K562 (cell line): ENCODE results near the gene RXFP3. TPM values are rescaled to one million over a fixed set of nuclear protein-coding genes. Genes with fewer than 3 reads are reported as not detected.

Source experiments
- ATAC-seq: fragments of 200-7000 bp; cut with Tn5 transposase; 3 replicates; pipeline ENCODE4 v1.9.1; 2020; ENCODE audit warnings: moderate library complexity
- BruUV-seq: library from RNA; stranded (reverse); fragments of 400-500 nt; replicated peaks from 2 replicates; lab custom pipeline; 2021; lab: Mats Ljungman, UMichigan
- CTCF ChIA-PET: fragments of 300-600 bp; formaldehyde crosslinking; extraction: SDS; loops from one replicate; lab custom pipeline; 2021; ENCODE audit warnings: low intra/inter-chr PET ratio; lab: Yijun Ruan, JAX
- POLR2A ChIA-PET: fragments of 300-600, 350-650 bp; sonication (Branson Sonifier 250); formaldehyde crosslinking; extraction: SDS; loops from one replicate; lab custom pipeline; 2021; ENCODE audit warnings: antibody characterized with exemption, inconsistent platforms; lab: Yijun Ruan, JAX
- DNase-seq, 4 experiments: peaks; one replicate each; pipeline versions ENCODE4 v3.0.0 to v3.0.0-alpha.2; 2011 to 2018; ENCODE audit warnings: low spot score in 3 of 4, mixed read lengths in 3 of 4; ENCODE audit errors: extremely low read depth in 1 of 4
- FAIRE-seq: peaks from 2 replicates; lab custom pipeline; 2011; peaks lifted over from hg19 to GRCh38; lab: Jason Lieb, UNC
- H2AFZ ChIP-seq: 2 replicates; pipeline ENCODE4 v1.6.0; 2011; ENCODE audit warnings: low read depth, low read length, control low read depth, inconsistent platforms
- H3K27ac ChIP-seq: fragments of 200-600 bp; 3 replicates; pipeline ENCODE4 v1.8.0; 2011; ENCODE audit warnings: low read depth, mild to moderate bottlenecking, control low read depth, inconsistent platforms, low read length, moderate library complexity, mixed read lengths; ENCODE audit errors: extremely low read depth
- H3K27me3 ChIP-seq, 2 experiments: fragments of 300-600 bp in 1 of 2; 2 replicates in 1 of 2; 3 replicates in 1 of 2; pipeline versions ENCODE4 v1.6.0 to v1.8.0; 2011; ENCODE audit warnings: inconsistent platforms in 2 of 2, low read length in 2 of 2, mild to moderate bottlenecking in 1 of 2, mixed read lengths in 1 of 2, moderate library complexity in 1 of 2; ENCODE audit not compliant: control insufficient read depth in 2 of 2, insufficient read depth in 2 of 2
- H3K36me3 ChIP-seq: fragments of 300-600 bp; 3 replicates; pipeline ENCODE4 v1.8.0; 2011; ENCODE audit warnings: mild to moderate bottlenecking, low read length, inconsistent platforms; ENCODE audit not compliant: control insufficient read depth, insufficient read depth
- H3K4me1 ChIP-seq, 2 experiments: fragments of 200-600 bp in 1 of 2; replicated peaks in 1 of 2; 2 replicates in 1 of 2; 3 replicates in 1 of 2; pipeline versions ENCODE4 v1.5.1 to v1.8.0; 2011; ENCODE audit warnings: inconsistent platforms in 2 of 2, low read length in 2 of 2, mild to moderate bottlenecking in 1 of 2, mixed read lengths in 1 of 2, moderate library complexity in 1 of 2; ENCODE audit not compliant: control insufficient read depth in 2 of 2, insufficient read depth in 2 of 2
- H3K4me2 ChIP-seq: 2 replicates; pipeline ENCODE4 v1.6.1; 2011; ENCODE audit warnings: low read length, control low read depth, inconsistent platforms, mixed read lengths; ENCODE audit not compliant: insufficient read depth
- H3K4me3 ChIP-seq: fragments of 200-600 bp; sonication (generic), shearing (Covaris generic); 2 replicates; pipeline ENCODE4 v1.5.1; 2016; ENCODE audit warnings: control low read depth, inconsistent platforms
- H3K79me2 ChIP-seq: fragments of 200-600 bp; 3 replicates; pipeline ENCODE4 v1.8.0; 2011; ENCODE audit warnings: low read length, inconsistent platforms; ENCODE audit not compliant: control insufficient read depth, insufficient read depth
- H3K9ac ChIP-seq, 2 experiments: 2 replicates each; pipeline versions ENCODE4 v1.6.0 to v1.6.1; 2011; ENCODE audit warnings: low read depth in 2 of 2, low read length in 2 of 2, control low read depth in 1 of 2, inconsistent platforms in 1 of 2, mild to moderate bottlenecking in 1 of 2, mixed read lengths in 1 of 2; ENCODE audit not compliant: insufficient read depth in 1 of 2
- H3K9me1 ChIP-seq: one replicate; pipeline ENCODE4 v1.6.0; 2011; ENCODE audit warnings: inconsistent platforms, mild to moderate bottlenecking, low read length, moderate library complexity; ENCODE audit not compliant: control insufficient read depth, insufficient read depth
- H3K9me3 ChIP-seq: replicated peaks from 2 replicates; pipeline ENCODE4 v1.5.1; 2011; ENCODE audit warnings: low read depth, low read length, inconsistent platforms; ENCODE audit not compliant: control insufficient read depth, insufficient read depth
- H4K20me1 ChIP-seq: replicated peaks from 2 replicates; pipeline ENCODE4 v1.6.1; 2011; ENCODE audit warnings: low read length, inconsistent platforms, mixed read lengths; ENCODE audit not compliant: control insufficient read depth, insufficient read depth
- CHD1 ChIP-seq: fragments of 200-600 bp; sonication (generic); IDR thresholded peaks from one replicate; pipeline ENCODE4 v1.6.1; 2012; ENCODE audit warnings: mild to moderate bottlenecking, moderate library complexity, low read length, inconsistent platforms
- HDAC2 ChIP-seq: fragments of 450-650 bp; IDR thresholded peaks from 2 replicates; pipeline ENCODE4 v1.6.1; 2016; ENCODE audit warnings: mild to moderate bottlenecking
- HNRNPH1 ChIP-seq: fragments of 200-400 bp; formaldehyde crosslinking; optimal IDR thresholded peaks from 2 replicates; pipeline ENCODE3; 2017; ENCODE audit warnings: low read depth, mild to moderate bottlenecking, low read length, moderate library complexity
- MAFG ChIP-seq: fragments of 450-650 bp; conservative IDR thresholded peaks from 2 replicates; pipeline ENCODE4 v1.6.1; 2016; ENCODE audit warnings: missing genetic modification characterization, missing compliant biosample characterization
- NFE2L1 ChIP-seq: fragments of 450-650 bp; IDR thresholded peaks from 2 replicates; pipeline ENCODE4 v1.6.1; 2016; ENCODE audit warnings: missing genetic modification characterization, low read depth, mild to moderate bottlenecking, missing compliant biosample characterization, moderate library complexity, borderline replicate concordance
- NR2F6 ChIP-seq: fragments of 450-650 bp; formaldehyde crosslinking; IDR thresholded peaks from 2 replicates; pipeline ENCODE4 v1.4.0; 2020; ENCODE audit warnings: mild to moderate bottlenecking
- TRIM28 ChIP-seq: fragments of 450-650 bp; IDR thresholded peaks from 2 replicates; pipeline ENCODE4 v1.6.1; 2017
- ZNF75A ChIP-seq: fragments of 450-650 bp; formaldehyde crosslinking; IDR thresholded peaks from 2 replicates; pipeline ENCODE4 v1.4.0; 2020; ENCODE audit warnings: mild to moderate bottlenecking
- WGBS: fragments of 100-300 bp; shearing (Covaris generic); methylation state at CpG from one replicate; pipeline ENCODE4 v1.1.6; 2016; ENCODE audit warnings: low coverage, mixed read lengths; ENCODE audit not compliant: insufficient coverage; ENCODE audit errors: missing lambda C conversion rate; 5-methylcytosine and 5-hydroxymethylcytosine counted together
- in situ Hi-C: fragments of 300-500 bp; cut with MboI; formaldehyde crosslinking; loops from 4 replicates; pipeline ENCODE4 v1.15.0; 2018; ENCODE audit warnings: inconsistent platforms, mixed read lengths
- intact Hi-C: fragments of 100-400 bp; cut with micrococcal nuclease; formaldehyde crosslinking; loops from 2 replicates; pipeline ENCODE4 v1.14.2; 2022
- polyA plus RNA-seq, 8 experiments: library from polyadenylated mRNA; depleted of rRNA in 4 of 8; stranded (reverse) in 5 of 8; unstranded in 3 of 8; fragments of >200 nt; fragmentation: Nextera tagmentation in 2 of 8; fragmentation: Illumina TruSeq in 1 of 8; extraction: Ambion mirVana in 2 of 8; extraction: Trizol in 1 of 8; gene quantifications; 2 replicates each; pipeline versions ENCODE4 v1.2.1 to v1.2.3, GENCODE V29; 2011 to 2014; ENCODE audit warnings: inconsistent platforms in 1 of 8, missing spikeins in 1 of 8
- total RNA-seq, 7 experiments: library from RNA; depleted of rRNA in 6 of 7; stranded (reverse); fragments of >200 nt in 6 of 7; fragmentation: Illumina TruSeq in 2 of 7; extraction: Trizol in 2 of 7; gene quantifications; 2 replicates each; pipeline versions ENCODE4 v1.2.1 to v1.2.3, GENCODE V29; 2011 to 2021; ENCODE audit warnings: low replicate concordance in 1 of 7
- TF ChIP-seq, protein P1 (sequence below), 2 experiments: fragments of 250-450 bp in 1 of 2; fragments of 450-650 bp in 1 of 2; sonication (Bioruptor Pico) in 1 of 2; IDR thresholded peaks; 2 replicates each; pipeline versions ENCODE4 v1.6.1 to v1.8.0; 2016 to 2021; ENCODE audit warnings: mild to moderate bottlenecking in 2 of 2, moderate library complexity in 2 of 2, missing compliant biosample characterization in 1 of 2, missing genetic modification characterization in 1 of 2
- TF ChIP-seq, protein P2 (sequence below): fragments of 450-650 bp; IDR thresholded peaks from 2 replicates; pipeline ENCODE4 v1.6.1; 2017; ENCODE audit warnings: mild to moderate bottlenecking, moderate library complexity
- TF ChIP-seq, protein P3 (sequence below): sonication (generic); formaldehyde crosslinking; IDR thresholded peaks from 2 replicates; pipeline ENCODE4 v1.8.1; 2023; ENCODE audit warnings: mild to moderate bottlenecking, missing genetic modification reagents

RXFP3 gene
- total and polyA plus RNA-seq, 9 of the 15 experiments (the other 6 are each of a cell fraction or from before 2014, with no cell fraction given), result not detected

DNA sequence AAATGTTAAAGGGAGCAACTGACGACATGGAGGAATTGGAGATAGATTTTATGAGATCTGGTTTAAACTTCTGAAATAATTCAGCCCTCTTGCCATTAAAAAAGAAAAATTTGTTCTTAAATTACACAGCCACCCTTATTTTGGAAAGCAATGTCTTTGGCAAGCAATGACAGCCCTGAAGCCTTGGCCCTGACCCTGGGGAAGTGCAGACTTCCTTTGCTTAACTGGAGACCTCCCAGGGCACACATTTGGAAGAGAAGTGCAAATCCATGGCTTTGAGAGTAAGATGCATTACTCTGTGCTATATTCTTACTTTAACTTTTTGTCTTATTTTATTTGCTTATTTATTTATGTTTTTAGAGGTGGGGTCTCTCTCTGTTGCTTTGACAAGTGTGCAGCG is 22.0 kb downstream of the RXFP3 start:
- ChIA-PET CTCF (no interaction called here), POLR2A (no interaction called here)
- ATAC-seq, result no peak
- no peak for FAIRE-seq
- no peak overlapping the region for H3K27ac ChIP-seq
- BruUV-seq, result no TSS peak
- no peaks in the 10 kb centered on the region for H3K9me3 ChIP-seq
- no peaks in the 10 kb centered on the region for H3K4me1 ChIP-seq
- in situ Hi-C loops, result no loop called here
- no peak overlapping the region for H3K9ac ChIP-seq
- no peaks in the 10 kb centered on the region for H3K9me1 ChIP-seq
- no peaks in the 10 kb centered on the region for H3K36me3 ChIP-seq
- no peaks in the 10 kb centered on the region for H3K79me2 ChIP-seq
- no peaks in the 10 kb centered on the region for H4K20me1 ChIP-seq
- no peak overlapping the region for H2AFZ ChIP-seq
- intact Hi-C loops, result no loop called here
- WGBS, result 3% methylated on average over 2 of the region's 2 CpGs
- no peak for DNase-seq
- no peak overlapping the region for H3K4me2 ChIP-seq
- TF ChIP-seq, protein P1, sequence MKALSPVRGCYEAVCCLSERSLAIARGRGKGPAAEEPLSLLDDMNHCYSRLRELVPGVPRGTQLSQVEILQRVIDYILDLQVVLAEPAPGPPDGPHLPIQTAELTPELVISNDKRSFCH (CRISPR knock-in tag; IDR thresholded peaks at IDR 0.05), result no peak
- TF ChIP-seq, protein P1 (tag; IDR thresholded peaks at IDR 0.05), result no peak
- TF ChIP-seq HNRNPH1, result no peak
- no peak for TF ChIP-seq NFE2L1
- TF ChIP-seq TRIM28, result no peak
- H3K27me3 ChIP-seq, result no peaks in the 10 kb centered on the region
- H3K4me3 ChIP-seq, result no peak overlapping the region

DNA sequence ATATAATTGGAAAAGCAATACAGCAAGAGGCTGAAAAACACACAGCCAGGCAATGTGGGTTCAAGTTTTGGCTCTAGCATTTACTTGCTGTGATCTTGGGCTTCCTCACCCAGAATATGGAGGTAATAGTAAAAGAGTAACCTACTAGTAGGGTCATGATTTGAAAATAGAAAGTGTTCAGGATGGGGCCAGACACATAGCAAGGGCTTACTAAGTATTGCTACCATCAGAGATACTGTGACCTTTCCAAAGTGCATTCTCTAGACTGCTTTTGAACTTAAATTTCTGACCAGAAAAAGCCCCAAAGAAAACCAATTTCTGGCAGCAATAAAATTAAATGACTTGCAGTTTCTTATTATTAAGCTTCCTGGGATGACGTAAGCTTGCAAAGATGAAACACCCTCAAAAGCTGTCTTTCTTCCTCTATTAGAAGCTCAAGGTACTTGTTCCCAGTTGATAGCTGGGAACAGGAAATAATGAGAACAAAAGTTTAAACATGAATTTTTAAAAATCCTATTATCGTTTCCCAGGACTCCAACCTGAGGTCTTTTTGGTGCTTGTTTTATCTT is 28.0 kb downstream of the RXFP3 start:
- no TSS peak for BruUV-seq
- DNase-seq (no peak), ATAC-seq (no peak), FAIRE-seq (no peak)
- CTCF ChIA-PET, result no interaction called here
- no peak overlapping the region for H3K9ac ChIP-seq
- TF ChIP-seq, protein P2, sequence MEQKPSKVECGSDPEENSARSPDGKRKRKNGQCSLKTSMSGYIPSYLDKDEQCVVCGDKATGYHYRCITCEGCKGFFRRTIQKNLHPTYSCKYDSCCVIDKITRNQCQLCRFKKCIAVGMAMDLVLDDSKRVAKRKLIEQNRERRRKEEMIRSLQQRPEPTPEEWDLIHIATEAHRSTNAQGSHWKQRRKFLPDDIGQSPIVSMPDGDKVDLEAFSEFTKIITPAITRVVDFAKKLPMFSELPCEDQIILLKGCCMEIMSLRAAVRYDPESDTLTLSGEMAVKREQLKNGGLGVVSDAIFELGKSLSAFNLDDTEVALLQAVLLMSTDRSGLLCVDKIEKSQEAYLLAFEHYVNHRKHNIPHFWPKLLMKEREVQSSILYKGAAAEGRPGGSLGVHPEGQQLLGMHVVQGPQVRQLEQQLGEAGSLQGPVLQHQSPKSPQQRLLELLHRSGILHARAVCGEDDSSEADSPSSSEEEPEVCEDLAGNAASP, result no peak
- TF ChIP-seq MAFG (peak; percentile 28; the same call in 1 of the 2 replicates), CHD1 (no peak), ZNF75A (CRISPR knock-in tag) (no peak), NR2F6 (CRISPR knock-in tag) (no peak), HDAC2 (no peak)
- TF ChIP-seq, protein P3, sequence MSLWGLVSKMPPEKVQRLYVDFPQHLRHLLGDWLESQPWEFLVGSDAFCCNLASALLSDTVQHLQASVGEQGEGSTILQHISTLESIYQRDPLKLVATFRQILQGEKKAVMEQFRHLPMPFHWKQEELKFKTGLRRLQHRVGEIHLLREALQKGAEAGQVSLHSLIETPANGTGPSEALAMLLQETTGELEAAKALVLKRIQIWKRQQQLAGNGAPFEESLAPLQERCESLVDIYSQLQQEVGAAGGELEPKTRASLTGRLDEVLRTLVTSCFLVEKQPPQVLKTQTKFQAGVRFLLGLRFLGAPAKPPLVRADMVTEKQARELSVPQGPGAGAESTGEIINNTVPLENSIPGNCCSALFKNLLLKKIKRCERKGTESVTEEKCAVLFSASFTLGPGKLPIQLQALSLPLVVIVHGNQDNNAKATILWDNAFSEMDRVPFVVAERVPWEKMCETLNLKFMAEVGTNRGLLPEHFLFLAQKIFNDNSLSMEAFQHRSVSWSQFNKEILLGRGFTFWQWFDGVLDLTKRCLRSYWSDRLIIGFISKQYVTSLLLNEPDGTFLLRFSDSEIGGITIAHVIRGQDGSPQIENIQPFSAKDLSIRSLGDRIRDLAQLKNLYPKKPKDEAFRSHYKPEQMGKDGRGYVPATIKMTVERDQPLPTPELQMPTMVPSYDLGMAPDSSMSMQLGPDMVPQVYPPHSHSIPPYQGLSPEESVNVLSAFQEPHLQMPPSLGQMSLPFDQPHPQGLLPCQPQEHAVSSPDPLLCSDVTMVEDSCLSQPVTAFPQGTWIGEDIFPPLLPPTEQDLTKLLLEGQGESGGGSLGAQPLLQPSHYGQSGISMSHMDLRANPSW, result no peak
- H3K27ac ChIP-seq, result no peak overlapping the region
- no peaks in the 10 kb centered on the region for H3K79me2 ChIP-seq
- H2AFZ ChIP-seq, result no peak overlapping the region
- H3K9me1 ChIP-seq, result no peaks in the 10 kb centered on the region
- H3K9me3 ChIP-seq, result no peaks in the 10 kb centered on the region
- no peak overlapping the region for H3K4me2 ChIP-seq
- in situ Hi-C loops, result no loop called here
- H3K4me3 ChIP-seq, result no peak overlapping the region
- WGBS, result 0% methylated on average over 2 of the region's 2 CpGs
- no peaks in the 10 kb centered on the region for H3K27me3 ChIP-seq
- no peaks in the 10 kb centered on the region for H4K20me1 ChIP-seq
- no peaks in the 10 kb centered on the region for H3K4me1 ChIP-seq
- H3K36me3 ChIP-seq, result no peaks in the 10 kb centered on the region
- intact Hi-C loops, result no loop called here
- POLR2A ChIA-PET, result interaction anchor here (0.6 kb wide), 1 partner anchor 881 kb away, joined by 4 read pairs; no protein-coding TSS in a partner anchor
